CD4-positive, alpha-beta T cell treated with Interferon alpha-2 for 1 hour (primary cell): ENCODE data around the gene TPO.

Source experiments
- DNase-seq, 2 donors: peaks; one replicate each; pipeline ENCODE4 v3.0.0-alpha.2; 2020 to 2022

The TPO gene

GRCh38 chr2:1539441-1539840, 126.2 kb downstream of the TPO start:
- no peak for DNase-seq

- no peak for DNase-seq
Measured at GRCh38 chr2:1539973-1540372, 126.7 kb downstream of the TPO start.

- DNase-seq, result no peak
Measured at GRCh38 chr2:1540481-1540880, 127.2 kb downstream of the TPO start.

GRCh38 chr2:1541040-1541439, 127.8 kb downstream of the TPO start:
- no peak for DNase-seq

- DNase-seq, result no peak
Measured at GRCh38 chr2:1541819-1542475, 128.7 kb downstream of the TPO start.

GRCh38 chr2:1542971-1543370, 129.7 kb downstream of the TPO start:
- no peak for DNase-seq

- DNase-seq, result no peak
Measured at GRCh38 chr2:1543776-1544477, 130.7 kb downstream of the TPO start.

GRCh38 chr2:1544478-1545069, 131.3 kb downstream of the TPO start:
- no peak for DNase-seq

GRCh38 chr2:1546023-1546591, 132.8 kb downstream of the TPO start:
- peak in 1 of 2 donors; percentile 39 for DNase-seq

- no peak for DNase-seq
Measured at GRCh38 chr2:1546901-1547300, 133.6 kb downstream of the TPO start.

- DNase-seq, result no peak
Measured at GRCh38 chr2:1548910-1549673, 135.8 kb downstream of the TPO start.

- DNase-seq, result no peak
Measured at GRCh38 chr2:1550076-1550475, 136.8 kb downstream of the TPO start.

GRCh38 chr2:1550658-1551316, 137.5 kb downstream of the TPO start:
- peak; percentile 36 to 49 for DNase-seq

- DNase-seq, result no peak
Measured at GRCh38 chr2:1551905-1552304, 138.6 kb downstream of the TPO start.

GRCh38 chr2:1552611-1553010, 139.3 kb downstream of the TPO start:
- no peak for DNase-seq

GRCh38 chr2:1553671-1554295, 140.5 kb downstream of the TPO start:
- DNase-seq, result no peak

- DNase-seq, result no peak
Measured at GRCh38 chr2:1556286-1556685, 143.0 kb downstream of the TPO start.

- DNase-seq, result no peak
Measured at GRCh38 chr2:1556776-1557466, 143.7 kb downstream of the TPO start.

- no peak for DNase-seq
Measured at GRCh38 chr2:1557467-1557820, 144.2 kb downstream of the TPO start.

- no peak for DNase-seq
Measured at GRCh38 chr2:1559589-1560175, 146.4 kb downstream of the TPO start.

GRCh38 chr2:1561259-1561658, 148.0 kb downstream of the TPO start:
- DNase-seq, result no peak
